GM18858 (cell line): ENCODE data around the gene GHITM.
"Not testable (repeated sequence)": the region's sequence is repeated elsewhere in the genome, so short reads cannot be mapped to it uniquely, and the experiment has no call there.

Source experiments
- ATAC-seq: cut with Tn5 transposase; IDR thresholded peaks from one replicate; pipeline ENCODE4 v1.9.1; 2021; ENCODE audit not compliant: unreplicated experiment

The GHITM gene

GRCh38 chr10:84139126-84140035 lies at the start of gene GHITM:
TSS of gene GHITM (plus strand) at chr10:84139509. CDS start at chr10:84141501, 1,992 bp downstream.
- ATAC-seq, result peak; percentile 92

GRCh38 chr10:84095811-84096497 lies 43.4 kb upstream of the GHITM start:
- no peak for ATAC-seq

- no peak for ATAC-seq
These were observed 41.4 kb upstream of the GHITM start for GRCh38 chr10:84097787-84098353.

- ATAC-seq, result no peak
These were observed 40.6 kb upstream of the GHITM start for GRCh38 chr10:84098667-84099066.

GRCh38 chr10:84101042-84101441 lies 38.3 kb upstream of the GHITM start:
- no peak for ATAC-seq

GRCh38 chr10:84108797-84109196 lies 30.5 kb upstream of the GHITM start:
- no peak for ATAC-seq

GRCh38 chr10:84109772-84110171 lies 29.5 kb upstream of the GHITM start:
- ATAC-seq, result not testable (repeated sequence)

- not testable (repeated sequence) for ATAC-seq
These were observed 25.8 kb upstream of the GHITM start for GRCh38 chr10:84113468-84113867.

- ATAC-seq, result no peak
These were observed 25.1 kb upstream of the GHITM start for GRCh38 chr10:84114088-84114667.

GRCh38 chr10:84117204-84117603 lies 22.1 kb upstream of the GHITM start:
- ATAC-seq, result not testable (repeated sequence)

GRCh38 chr10:84117686-84118394 lies 21.5 kb upstream of the GHITM start:
- no peak for ATAC-seq

- ATAC-seq, result no peak
These were observed 20.8 kb upstream of the GHITM start for GRCh38 chr10:84118395-84119006.

- no peak for ATAC-seq
These were observed 15.9 kb upstream of the GHITM start for GRCh38 chr10:84123362-84123761.

GRCh38 chr10:84125910-84126784 lies 13.2 kb upstream of the GHITM start:
- not testable (repeated sequence) for ATAC-seq

- no peak for ATAC-seq
These were observed 12.5 kb upstream of the GHITM start for GRCh38 chr10:84126785-84127167.

GRCh38 chr10:84135836-84136235 lies 3.5 kb upstream of the GHITM start:
- no peak for ATAC-seq

GRCh38 chr10:84137811-84138210 lies 1.5 kb upstream of the GHITM start:
- ATAC-seq, result no peak

- ATAC-seq, result peak; percentile 3
These were observed 707 bp upstream of the GHITM start for GRCh38 chr10:84138478-84139125.

GRCh38 chr10:84140036-84140379 lies 699 bp downstream of the GHITM start:
- no peak for ATAC-seq
